HG02938 (cell line): ENCODE data around the gene FHIT.
"Not testable (repeated sequence)": the region's sequence is repeated elsewhere in the genome, so short reads cannot be mapped to it uniquely, and the experiment has no call there.

Experiments used
- ATAC-seq: cut with Tn5 transposase; IDR thresholded peaks from one replicate; pipeline ENCODE4 v1.9.1; 2021; ENCODE audit warnings: mild to moderate bottlenecking, moderate library complexity; ENCODE audit not compliant: unreplicated experiment

Gene FHIT

GRCh38 chr3:59829527-59829926, 1421.7 kb downstream of the FHIT start:
- ATAC-seq = no peak

DNA sequence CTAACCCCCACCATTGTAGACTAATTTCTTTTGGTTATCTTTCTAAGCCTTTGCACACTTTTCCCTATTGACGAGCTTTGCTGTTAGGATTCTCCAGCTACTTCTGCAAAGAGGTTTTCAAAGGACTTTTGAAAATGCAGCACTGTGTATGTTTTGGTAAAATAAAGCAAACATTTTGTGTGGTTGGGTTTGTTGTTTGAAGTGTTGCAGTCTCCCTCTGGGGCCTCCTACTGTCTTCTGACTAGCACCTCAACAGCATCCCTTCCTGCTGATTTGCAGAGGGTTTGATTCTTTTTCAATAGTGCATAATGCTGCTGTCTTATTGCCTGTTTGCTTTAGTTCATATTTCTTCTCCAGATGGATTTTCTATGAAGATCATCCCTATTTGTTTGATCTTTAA, 1426.4 kb downstream of the FHIT start:
- ATAC-seq = no peak

DNA sequence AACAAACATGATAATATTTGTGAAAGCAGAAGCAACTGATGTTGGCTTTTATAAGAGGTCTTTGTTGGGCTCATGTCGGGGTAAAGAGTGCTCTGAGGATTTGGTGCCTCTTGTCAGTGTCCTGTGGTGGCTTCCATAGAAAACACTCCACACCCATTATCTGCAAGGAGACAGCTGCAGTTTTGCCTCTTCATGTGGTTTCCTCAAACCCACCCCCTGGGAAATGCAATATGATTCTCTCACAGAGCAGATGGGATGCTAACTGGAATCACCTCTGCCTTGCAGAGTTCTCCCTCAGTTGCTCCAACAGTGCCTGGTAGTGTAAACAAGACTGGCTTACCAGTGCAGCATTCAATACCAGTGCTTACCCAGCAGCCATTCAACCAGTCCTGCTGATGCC, 1430.0 kb downstream of the FHIT start:
- ATAC-seq = no peak

- ATAC-seq = no peak
Measured at GRCh38 chr3:59820352-59820934, 1430.8 kb downstream of the FHIT start.

GRCh38 chr3:59818919-59819300, 1432.3 kb downstream of the FHIT start:
- ATAC-seq = no peak

DNA sequence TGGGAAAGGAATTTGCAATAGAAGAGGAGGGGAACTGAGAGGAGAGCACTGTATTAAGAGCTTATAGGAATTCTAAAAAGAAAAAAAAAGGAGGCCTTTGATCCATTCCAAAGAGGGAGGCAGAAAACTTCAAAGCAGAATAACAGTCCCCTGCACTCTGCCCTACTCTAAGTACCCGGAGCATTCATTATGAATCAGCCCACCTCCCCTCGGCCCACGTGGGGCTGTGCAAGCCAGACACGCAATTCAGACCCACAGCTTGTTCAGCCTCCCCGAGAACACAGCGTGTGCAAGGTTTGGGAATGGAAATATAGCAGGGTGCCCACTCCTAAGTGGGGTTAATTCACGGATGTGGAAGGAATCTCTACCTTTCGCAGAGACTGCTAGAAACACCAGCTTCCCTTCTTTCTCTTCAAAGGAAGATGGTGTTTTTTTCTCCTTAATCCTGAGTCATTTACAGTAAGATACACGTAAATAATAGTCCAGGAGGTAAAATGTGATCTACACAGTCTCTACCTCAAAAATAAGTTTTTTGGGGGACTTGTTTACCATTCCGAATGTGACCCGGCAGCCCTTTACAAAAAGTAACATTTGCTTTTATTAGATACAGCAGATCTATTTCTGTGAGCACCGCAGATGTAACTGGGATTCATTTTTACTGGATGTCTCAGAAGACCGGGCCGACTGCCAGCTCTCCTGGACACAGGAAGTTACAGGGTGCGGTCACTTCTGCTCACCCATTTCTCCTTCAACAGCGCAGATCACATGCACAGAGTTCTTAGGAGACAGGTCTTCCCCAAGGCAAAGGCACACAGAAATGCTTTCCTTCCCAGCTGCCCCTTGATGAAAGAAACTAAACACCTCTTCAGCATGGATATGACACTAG, 1433.0 kb downstream of the FHIT start:
- ATAC-seq = no peak

- no peak for ATAC-seq
Measured at GRCh38 chr3:59817511-59817910, 1433.7 kb downstream of the FHIT start.

DNA sequence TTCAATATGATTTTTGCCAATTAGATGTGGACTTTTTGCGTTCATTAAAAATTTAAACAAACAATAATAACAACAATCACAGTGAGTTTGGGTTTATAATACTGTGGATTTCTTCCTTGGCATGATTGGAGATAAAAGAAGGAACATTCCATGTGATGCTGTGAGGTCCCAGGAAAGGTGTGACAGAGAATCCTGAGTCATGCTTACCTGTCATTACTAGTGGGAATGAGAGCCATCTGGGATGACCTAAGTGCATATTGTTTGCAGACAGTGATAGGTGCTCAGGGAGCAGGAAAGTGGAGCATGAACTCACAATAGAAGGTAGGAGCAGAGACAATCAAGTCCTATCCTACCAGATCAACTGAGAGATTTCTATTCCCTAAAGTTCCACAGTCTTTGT, 1434.9 kb downstream of the FHIT start:
- ATAC-seq = no peak

DNA sequence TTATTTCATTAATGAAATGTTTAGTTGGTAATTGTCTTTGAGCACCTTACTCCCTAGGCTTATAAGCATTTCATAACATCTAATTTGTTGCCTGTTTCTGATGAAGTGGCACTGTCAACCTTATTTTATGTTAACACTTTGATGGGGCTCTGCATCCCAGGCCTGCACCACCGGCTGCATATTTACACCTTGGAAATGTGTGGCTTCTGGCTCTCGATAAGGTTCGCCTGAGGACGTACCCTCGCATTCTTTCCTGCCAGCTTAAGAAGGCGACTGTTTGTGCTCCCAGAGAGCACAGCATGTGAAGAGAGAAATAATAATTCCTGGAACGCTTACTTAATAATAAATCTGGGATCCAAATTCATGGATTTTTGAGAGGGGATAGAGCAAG, 1438.1 kb downstream of the FHIT start:
- ATAC-seq = no peak

- no peak for ATAC-seq
Measured at GRCh38 chr3:59812237-59813147, 1438.8 kb downstream of the FHIT start.

DNA sequence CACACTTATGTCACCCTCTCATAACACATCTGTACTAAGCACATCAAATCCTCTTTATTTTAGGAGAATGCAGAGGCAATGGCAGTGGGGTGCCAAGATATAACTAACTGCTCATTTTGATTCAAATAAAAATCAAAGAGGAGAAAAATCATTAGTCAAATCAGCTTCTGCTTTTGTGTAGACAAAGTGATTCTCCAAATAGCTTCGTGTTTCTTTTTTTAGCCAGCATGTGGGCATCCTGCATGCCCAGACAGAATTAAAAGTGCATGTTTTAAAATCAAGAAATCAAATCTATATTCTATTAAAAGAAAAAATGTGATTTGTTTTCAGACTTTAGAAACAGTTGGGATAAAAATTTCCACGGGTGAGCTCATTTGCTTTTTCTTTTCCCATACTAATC, 1440.1 kb downstream of the FHIT start:
- no peak for ATAC-seq

- ATAC-seq = no peak
Measured at GRCh38 chr3:59810606-59811005, 1440.6 kb downstream of the FHIT start.

GRCh38 chr3:59809710-59810444, 1441.4 kb downstream of the FHIT start:
- ATAC-seq = no peak

GRCh38 chr3:59809016-59809415, 1442.2 kb downstream of the FHIT start:
- no peak for ATAC-seq

DNA sequence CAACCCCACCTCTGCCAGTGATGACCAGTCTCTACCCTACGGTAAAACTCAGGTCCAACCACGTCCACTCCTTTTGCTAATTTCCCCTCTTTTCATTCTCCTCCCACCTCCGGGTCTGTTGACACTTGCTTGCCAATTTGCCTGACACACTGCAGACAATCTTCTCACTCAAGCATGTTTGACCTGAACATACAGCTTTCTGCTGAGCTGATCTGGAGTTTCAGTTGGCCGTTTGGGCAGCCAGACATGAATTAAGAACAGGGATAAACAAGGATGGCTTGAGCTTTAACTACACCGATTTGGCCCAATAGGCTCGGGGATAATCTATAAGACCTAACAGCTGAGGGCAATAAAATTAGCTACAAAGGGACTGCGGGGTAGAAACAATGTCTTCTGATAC, 1442.8 kb downstream of the FHIT start:
- no peak for ATAC-seq

DNA sequence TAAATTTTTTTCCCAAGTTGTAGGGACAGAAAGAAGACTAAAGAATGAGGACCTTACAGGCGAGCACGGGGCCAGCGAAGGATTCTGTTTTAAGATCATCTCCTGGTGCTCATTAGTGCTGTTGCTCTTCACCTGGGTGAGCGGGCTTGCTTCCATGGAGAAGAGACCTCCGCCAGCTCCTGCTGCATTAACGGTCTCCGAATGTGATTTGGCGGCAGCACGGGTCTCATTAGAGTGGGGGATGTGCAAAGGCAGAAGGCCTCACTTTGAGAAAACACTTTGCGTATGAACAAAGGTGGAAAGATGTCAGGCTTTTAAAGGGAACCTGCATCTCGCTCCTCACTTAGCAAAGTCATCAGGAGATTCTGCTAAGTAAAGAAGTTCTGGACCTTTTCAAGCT, 1448.0 kb downstream of the FHIT start:
- ATAC-seq = no peak

- ATAC-seq = not testable (repeated sequence)
Measured at GRCh38 chr3:59802453-59802852, 1448.8 kb downstream of the FHIT start.

GRCh38 chr3:59802045-59802444, 1449.2 kb downstream of the FHIT start:
- no peak for ATAC-seq

- ATAC-seq = no peak
Measured at GRCh38 chr3:59800481-59800880, 1450.8 kb downstream of the FHIT start.

GRCh38 chr3:59798372-59799086, 1452.7 kb downstream of the FHIT start:
- ATAC-seq = no peak
